ENCODE results near the gene ZSWIM3.
"Not testable (repeated sequence)": the region's sequence is repeated elsewhere in the genome, so short reads cannot be mapped to it uniquely, and the experiment has no call there.

Gene ZSWIM3

DNA sequence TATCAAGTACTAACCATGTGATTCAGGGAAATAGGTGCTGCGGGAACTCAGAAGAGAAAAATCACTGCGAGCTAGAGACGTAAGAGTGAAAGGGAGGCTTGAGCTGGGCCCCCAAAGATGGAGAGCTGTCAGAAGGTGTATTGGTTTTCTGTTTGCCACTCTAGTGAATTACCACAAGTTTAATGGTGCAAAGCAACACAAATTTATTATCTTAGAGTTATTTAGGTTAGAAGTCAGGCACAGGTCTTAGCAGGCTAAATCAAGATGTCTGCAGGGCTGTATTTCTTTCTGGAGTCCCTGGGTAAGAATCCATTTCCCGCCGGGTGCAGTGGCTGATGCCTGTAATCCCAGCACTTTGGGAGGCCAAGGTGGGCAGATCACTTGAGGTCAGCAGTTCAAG, 2.5 kb downstream of the ZSWIM3 start:
- no peak for DNase-seq (ENCODE audit: low read depth in 2 of 3, low spot score in 2 of 3)

DNA sequence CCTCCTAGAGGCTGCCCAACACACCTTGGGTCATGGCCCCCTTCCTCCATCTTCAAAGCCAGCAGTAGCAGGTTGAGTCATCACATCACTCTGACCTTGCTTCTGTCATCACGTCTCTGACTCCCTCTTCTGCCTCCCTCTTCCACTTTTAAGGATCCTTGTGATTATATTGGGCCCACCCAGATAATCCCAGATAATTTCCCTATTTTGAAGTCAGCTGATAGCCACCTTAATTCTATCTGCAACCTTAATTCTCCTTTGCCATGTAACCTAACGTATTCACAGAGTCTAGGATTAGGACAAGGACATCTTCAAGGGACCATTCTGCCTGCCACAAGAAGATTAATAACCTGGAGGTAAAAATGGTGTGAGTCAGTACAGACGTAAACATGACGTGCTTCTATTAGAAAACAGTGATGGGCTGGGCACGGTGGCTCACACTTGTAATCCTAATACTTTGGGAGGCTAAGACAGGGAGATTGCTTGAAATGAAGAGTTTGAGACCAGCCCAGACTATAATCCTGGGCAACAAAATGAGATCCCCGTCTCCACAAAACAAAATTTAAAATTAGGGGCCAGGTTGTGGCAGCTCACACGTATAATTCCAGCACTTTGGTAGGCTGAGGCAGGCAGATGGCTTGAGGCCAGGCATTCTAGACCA, 3.3 kb downstream of the ZSWIM3 start:
- DNase-seq (ENCODE audit: low read depth in 2 of 3, low spot score in 2 of 3), result no peak

DNA sequence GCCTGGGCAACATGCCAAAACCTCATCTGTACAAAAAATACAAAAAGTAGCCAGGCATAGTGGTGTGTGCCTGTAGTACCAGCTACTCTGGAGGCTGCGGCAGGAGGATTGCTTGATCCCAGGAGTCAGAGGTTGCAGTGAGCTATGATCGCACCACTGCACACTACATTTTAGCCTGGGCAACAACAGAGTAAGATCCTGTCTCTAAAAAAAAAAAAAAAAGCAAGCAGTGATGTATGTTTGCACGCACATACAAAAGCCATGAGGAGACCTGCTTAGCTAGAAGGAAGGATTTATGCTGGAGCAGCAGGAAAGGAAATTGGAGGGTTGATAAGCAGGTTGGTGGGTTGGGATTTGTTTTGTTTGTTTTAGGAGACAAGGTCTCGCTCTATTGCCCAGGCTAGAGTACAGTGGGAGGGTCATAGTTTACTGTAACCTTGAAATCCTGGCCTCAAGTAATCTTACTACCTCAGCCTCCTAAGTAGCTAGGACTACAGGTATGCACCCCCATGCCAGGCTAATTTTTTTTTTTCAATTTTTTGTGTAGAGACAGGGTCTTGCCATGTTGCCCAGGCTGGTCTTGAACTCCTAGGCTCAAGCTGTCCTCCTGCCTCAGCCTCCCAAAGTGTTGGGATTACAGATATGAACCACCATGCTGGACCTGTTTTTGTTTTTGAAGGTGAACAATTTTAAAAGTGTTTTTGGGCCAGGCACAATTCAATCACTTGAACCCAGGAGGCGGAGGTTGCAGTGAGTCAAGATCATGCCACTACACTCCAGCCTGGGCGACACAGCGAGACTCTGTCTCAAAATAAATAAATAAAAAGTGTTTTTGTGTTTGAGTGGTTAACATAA, 4.0 kb downstream of the ZSWIM3 start:
- DNase-seq (ENCODE audit: low read depth in 2 of 3, low spot score in 2 of 3), result no peak

DNA sequence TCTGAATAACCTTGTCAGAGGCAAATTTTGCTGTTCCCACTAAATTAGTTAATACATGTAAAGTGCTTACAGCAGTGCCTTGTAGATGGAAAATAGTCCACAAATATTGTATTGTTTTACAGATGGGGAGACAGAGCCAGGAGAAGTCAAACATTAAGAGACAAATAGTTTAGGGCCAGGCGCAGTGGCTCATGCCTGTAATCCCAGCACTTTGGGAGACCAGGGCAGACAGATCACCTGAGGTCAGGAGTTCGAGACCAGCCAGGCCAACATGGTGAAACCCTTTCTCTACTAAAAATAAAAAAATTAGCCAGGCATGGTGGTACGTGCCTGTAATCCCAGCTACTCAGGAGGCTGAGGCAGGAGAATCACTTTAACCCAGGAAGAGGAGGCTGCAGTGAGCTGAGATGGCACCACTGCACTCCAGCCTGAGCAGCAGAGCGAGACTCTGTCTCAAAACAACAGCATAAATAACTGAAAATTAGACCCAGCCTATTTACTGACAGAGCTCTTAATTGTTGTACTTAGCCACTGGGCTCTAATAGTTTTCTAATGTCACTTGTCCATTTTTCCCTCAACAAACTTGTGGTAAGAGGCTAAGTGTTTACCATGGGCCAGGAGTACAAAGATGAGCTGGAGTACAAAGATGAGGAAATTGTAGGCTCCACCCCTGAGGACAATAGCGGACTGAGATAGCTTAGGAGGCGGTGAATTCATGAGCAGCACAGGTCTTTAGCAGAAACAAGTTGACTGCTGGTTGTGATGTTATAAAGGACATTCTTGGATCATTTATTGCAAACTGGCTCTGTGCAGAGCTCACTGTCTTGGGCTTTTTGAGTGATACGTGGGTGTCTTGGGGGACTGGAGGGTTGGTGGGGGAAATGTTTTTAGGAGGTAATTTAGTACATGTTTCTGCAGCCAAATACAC, 6.4 kb downstream of the ZSWIM3 start:
- DNase-seq (ENCODE audit: low read depth in 2 of 3, low spot score in 2 of 3), result no peak

DNA sequence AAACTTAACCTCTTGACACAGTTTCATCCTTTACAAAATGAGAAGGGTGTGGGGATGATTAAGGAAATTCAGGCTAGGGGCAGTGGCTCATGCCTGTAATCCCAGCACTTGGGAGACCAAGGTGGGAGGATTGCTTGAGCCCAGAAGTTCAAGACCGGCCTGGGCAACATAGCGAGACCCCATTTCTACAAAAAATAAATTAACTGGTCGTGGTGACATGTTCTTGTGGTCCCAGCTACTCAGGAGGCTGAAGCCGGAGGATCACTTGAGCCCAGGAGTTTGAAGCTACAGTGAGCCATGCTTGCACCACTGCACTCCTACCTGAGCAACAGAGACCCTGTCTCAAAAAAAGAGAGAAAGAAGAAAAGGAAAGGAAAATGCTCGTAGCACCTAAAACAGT, 9.0 kb downstream of the ZSWIM3 start:
- no peak for DNase-seq (ENCODE audit: low read depth in 2 of 3, low spot score in 2 of 3)

DNA sequence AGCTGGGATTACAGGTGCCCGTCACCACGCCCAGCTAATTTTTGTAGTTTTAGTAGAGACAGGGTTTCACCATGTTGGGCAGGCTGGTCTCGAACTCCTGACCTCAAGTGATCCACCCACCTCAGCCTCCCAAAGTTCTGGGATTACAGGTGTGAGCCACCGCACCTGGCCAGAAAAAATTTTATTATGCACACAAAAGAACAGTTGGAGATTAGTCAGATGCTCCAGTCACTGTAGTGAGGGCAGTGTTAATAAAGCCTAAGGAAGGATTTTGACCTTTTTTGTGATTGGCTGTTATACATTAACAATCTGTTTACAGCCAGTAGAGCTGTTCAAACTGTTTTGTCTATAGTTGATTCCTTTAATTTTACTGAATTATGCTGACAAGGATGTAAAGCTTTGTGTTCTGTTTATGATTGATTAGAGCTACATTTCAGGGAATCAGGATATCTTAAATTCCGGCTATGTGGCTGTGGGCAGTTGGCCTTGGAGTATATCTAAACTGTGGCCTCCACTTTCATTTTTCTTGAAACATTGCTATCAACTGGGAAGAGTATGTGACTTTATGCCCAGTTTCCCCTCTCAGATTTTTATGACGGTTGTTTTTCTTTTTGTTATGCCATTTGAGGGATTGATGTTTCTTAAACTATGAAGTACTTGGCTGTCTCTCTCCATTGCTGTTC, 9.9 kb downstream of the ZSWIM3 start:
- DNase-seq (ENCODE audit: low read depth in 2 of 3, low spot score in 2 of 3), result no peak

DNA sequence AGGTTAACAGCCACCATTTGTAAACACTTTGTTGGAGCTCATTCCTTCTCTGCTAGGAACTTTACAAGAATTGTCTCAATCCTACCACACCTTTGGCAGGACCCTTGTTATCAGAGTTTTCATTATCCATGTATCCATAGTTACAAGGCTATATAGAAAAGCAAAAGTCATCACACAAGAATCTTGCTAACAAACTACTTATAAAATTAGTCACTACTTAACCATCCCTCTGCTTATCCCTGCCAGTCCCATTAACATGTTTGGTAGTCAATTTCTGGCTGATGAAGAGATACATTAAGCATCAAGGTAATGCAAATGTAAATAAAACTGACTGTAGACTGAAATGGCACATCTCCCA, 10.4 kb downstream of the ZSWIM3 start:
- DNase-seq (ENCODE audit: low read depth in 2 of 3, low spot score in 2 of 3), result no peak

DNA sequence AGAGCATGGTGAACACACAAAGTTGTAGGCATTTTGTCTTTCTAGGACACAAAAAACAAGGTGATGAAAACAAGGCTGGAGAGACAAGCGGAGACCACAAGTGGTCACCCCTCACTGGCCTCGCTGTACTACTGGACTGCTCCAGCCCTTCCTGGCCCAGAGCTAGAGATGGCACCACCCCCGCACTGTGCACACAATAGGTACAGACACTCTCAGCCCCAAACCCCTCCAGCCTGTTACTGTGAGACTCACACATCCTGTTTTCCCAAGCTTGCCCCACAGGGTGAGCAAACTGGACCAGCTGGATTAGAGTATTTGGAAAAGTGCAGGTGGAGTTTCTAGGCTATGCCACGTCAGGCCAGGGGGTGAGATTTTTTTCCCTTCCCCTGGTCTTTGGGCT, 15.2 kb downstream of the ZSWIM3 start:
- no peak for DNase-seq (ENCODE audit: low read depth in 2 of 3, low spot score in 2 of 3)

DNA sequence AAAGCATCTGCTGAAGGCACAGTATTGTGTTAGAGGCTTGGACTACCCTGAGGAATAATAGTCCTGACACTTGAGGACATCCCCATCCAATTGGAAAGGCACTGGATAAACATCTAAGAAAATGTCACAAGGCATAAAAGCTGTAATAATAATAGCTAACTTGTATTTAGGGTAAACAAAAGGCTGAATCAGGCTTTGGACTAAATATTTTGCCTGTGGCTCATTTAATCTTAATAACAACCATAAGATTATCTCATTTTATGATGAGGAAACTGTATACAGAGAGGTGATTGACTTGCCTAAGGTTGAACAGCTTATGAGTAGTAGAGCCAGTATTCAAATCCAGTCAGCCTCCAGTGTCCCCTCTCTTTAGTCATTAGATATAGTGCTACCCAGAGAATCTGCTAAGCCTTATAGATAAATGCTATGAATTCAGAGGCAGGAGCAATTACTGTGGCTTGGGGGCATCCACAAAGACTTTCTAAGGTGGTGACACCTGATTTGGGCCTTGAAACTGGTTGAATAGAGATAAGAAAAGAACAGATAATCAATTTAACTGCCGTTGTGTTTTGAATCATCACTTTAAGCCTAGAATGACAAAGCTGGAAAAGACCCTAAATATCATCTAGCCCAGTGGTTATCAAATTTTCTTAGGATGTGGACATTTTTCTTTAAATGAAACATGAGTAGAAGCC, 16.1 kb downstream of the ZSWIM3 start:
- no peak for DNase-seq (ENCODE audit: low read depth in 2 of 3, low spot score in 2 of 3)

DNA sequence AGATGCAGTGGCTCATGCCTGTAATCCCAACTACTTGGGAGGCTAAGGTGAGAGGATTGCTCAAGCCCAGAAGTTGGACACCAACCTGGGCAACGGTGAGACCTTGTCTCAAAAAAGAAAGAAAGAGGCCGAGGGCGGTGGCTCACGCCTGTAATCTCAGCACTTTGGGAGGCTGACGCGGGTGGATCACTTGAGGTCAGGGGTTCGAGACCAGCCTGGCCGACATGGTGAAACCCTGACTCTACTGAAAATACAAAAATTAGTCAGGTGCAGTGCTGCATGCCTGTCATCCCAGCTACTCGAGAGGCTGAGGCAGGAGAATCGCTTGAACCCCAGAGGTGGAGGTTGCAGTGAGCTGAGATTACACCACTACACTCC, 16.7 kb downstream of the ZSWIM3 start:
- not testable (repeated sequence) for DNase-seq (ENCODE audit: low read depth in 2 of 3, low spot score in 2 of 3)

DNA sequence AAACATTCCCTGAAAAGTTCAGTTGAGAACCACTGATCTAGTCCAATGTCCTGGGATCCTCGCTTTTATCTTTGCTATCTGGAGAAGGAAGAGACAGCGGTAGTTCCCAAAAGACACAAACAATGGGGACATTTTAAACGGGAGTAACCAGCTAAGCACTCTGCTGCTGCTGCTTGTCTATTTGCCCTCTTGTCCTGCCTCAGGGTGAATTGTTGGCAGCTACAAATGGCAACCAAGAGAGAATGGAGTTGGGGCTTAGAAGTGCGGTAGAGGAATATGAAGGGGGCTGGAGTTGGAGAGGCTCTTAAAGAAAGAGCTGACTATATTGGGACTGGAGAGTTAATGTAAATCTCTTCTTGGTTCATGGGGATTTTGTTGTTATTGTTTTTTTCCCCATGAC, 17.2 kb downstream of the ZSWIM3 start:
- no peak for DNase-seq (ENCODE audit: low read depth in 2 of 3, low spot score in 2 of 3)

DNA sequence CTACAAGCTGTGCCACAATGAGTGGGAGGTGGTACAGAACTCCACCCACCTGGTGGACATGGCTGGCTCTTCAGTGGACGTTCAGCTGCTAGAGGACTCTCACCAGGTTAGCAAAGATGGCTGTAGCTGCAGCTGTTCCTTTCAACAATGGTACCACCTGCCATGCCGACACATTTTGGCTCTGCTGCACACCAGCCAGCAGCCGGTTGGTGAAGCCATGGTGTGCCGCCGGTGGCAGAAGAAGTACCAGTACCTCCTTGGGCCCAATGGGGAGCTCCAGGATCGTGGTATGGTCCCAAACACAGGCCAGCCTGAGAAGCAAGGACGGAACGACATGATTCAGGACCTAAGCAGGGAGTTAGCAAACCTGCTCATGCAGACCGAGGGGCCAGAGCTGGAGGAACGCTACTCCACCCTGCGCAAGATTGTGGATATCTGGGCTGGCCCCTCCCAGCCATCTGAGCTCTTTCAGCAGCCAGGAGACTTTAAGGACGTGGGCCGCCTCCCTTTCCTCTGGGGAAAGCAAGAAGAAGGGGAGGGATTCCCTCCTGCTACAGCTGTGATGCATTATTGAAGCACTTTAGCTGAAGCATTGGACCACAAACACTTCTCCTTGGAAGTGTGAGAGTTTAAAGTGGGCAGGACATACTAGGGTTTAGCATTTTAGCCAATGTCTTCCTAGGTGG, 20.8 kb downstream of the ZSWIM3 start:
- DNase-seq (ENCODE audit: low read depth in 2 of 3, low spot score in 2 of 3), result no peak

DNA sequence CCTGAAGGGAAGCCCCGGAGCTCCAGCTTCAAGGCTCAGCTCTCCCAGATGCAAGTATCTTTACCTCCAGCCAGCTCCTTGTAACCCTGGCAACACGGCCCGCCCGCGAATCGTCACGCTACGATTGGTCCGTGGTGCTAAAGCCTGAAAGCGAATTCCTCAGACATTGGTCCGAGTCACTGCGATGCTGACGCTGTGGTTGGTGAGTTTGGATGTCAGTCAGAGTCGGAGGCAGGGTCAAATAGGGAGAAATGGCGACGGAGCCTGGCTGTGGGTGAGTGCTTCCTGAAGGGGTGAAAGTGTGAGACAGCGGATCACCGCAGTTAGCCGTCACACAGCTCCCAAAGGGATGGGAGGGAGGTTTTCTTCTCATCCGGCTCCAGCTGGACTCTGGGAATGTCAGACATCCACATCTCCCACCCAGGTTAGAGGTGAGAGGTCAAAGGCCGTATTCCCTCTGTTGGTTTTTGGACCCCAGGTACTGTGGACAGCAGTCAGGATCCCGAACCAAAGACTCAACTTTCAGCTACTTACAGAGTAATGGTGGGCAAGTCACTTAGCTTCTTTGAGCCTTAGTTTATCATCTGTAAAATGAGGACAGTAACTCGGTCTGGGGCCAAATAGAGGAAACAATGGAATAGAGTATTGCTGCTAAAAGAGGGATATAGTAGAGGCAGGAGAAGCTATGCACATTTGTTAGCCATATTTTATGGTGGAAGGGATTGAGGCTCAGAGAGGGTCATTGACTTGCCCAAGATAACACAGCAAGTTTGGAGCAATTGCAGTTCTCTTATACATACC, 23.8 kb downstream of the ZSWIM3 start, which contains the start of gene ZSWIM1:
TSS of gene ZSWIM1 (plus strand) at position 240 of the 801 bp plus-strand sequence. CDS start 1,366 bp downstream, outside the sequence.
- peak; percentile 93 to 97 (median 93) for DNase-seq (ENCODE audit: low read depth in 2 of 3, low spot score in 2 of 3)

DNA sequence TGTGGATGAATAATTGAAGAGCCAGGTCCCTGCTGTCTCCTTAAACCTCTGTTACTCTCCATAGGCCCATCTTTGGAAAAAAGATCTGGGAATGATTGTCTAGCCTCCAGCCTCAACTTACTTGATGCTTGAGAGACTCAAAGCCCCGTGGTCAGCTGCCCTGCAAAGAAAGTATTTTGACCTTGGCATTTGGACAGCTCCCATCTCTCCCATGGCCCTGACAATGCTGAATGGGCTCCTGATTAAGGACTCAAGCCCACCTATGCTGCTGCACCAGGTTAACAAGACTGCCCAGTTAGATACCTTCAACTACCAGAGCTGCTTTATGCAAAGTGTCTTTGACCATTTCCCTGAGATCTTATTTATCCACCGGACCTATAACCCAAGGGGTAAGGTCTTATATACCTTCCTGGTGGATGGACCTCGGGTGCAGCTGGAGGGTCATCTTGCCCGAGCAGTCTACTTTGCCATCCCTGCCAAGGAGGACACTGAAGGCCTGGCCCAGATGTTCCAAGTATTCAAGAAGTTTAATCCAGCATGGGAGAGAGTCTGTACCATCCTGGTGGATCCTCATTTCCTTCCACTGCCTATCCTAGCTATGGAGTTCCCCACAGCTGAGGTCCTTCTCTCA, 25.2 kb downstream of the ZSWIM3 start:
- no peak for DNase-seq (ENCODE audit: low read depth in 2 of 3, low spot score in 2 of 3)

DNA sequence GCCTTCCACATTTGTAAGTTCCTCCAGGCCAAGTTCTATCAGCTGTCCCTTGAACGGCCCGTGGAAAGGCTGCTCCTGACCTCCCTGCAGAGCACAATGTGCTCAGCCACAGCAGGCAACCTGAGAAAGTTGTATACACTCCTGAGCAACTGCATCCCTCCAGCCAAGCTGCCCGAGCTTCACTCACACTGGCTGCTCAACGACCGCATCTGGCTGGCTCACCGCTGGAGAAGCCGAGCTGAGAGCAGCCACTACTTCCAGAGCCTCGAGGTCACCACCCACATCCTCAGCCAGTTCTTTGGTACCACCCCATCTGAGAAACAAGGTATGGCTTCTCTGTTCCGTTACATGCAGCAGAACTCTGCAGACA, 25.7 kb downstream of the ZSWIM3 start:
- no peak for DNase-seq (ENCODE audit: low read depth in 2 of 3, low spot score in 2 of 3)

DNA sequence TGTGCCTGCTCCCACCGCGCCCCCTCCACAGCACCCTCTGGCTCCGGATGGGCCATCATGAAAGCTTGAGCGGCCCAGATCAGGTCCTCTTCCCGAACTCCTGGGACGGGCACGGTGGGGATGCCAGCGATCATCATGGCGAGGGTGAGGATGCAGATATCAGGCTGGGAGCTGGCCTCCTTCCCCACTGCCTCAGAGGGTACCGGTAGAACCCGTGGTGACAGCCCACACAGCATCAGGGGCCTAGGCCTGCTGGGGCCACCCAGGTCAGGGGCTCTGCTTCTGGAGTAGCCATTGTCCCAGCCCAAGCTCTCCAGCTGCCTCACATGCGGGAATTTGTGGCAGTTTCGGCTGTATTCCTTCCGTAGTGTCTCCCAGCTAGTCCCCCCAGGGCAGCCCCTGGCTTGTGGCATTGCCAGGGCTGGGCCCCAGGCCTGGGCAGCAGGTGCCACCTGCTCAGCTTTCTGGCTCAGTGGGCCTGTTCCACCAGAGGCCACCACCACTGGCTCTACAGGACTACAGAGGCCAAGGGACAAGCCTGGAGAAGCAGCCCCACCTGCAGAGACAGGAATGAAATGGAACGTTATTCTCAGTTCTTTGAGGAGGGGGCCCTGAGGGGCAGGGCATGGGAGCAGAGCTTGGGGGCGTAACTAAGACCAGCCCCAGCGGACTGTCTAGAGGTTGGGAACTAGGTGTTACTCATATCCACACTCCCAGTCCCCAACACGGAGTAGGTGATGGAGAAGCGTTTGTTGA, 29.4 kb downstream of the ZSWIM3 start:
- DNase-seq (ENCODE audit: low read depth in 2 of 3, low spot score in 2 of 3), result no peak

DNA sequence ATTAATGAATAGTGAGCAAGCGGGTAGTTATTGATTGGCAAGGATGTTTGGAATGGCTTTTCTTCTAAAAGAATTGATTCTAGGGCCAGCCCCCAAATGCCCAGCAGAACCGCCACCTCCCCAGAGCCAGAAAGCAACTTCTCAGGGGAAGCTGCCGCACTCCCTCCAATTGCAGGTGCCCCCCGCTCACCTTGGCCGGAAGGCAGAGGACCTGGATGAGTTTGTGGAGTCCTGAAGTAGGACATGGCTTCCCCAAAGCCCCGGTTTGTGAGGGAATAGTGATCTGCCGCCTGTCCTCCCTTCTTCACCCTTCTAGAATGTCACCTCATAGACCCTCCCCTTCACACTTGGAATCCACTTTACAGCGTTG, 29.9 kb downstream of the ZSWIM3 start, which contains the start of gene SPATA25:
TSS of gene SPATA25 (minus strand) at position 277 of the 370 bp plus-strand sequence. CDS start at position 245, 32 bp downstream.
- no peak for DNase-seq (ENCODE audit: low read depth in 2 of 3, low spot score in 2 of 3)

DNA sequence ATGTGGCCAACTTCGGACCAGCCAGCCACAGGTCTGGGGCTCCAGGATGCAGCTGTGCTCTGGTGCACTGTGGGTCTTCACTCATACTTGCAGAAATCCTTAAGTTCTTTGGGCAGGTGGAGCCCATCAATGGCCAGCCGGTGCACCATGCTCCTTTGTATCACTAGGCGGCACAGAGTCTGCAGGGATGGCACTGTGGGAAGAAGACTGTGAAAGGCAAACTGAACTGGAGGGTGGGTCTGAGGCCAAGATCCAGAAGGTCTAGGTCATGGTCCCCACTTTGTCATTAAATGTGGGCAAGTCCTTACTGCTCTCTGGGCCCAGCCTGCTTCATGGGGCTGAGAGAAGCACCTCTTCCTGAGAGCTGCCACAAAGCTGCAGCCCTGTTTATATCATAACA, 31.3 kb downstream of the ZSWIM3 start:
- no peak for DNase-seq (ENCODE audit: low read depth in 2 of 3, low spot score in 2 of 3)

Data from activated CD8-positive, alpha-beta memory T cell treated with anti-CD3 and anti-CD28 coated beads for 48 hours (primary cell).